GM19324 (cell line): ENCODE measurements around the gene DIP2A.
"Not testable (repeated sequence)": the region's sequence is repeated elsewhere in the genome, so short reads cannot be mapped to it uniquely, and the experiment has no call there.

Experiments used
- ATAC-seq: cut with Tn5 transposase; IDR thresholded peaks from one replicate; pipeline ENCODE4 v1.9.1; 2021; ENCODE audit warnings: mild to moderate bottlenecking, moderate library complexity; ENCODE audit not compliant: unreplicated experiment, low FRiP score

The DIP2A gene

GRCh38 chr21:46569081-46569480, 110.4 kb downstream of the DIP2A start:
- ATAC-seq, result no peak

GRCh38 chr21:46570119-46570518, 111.4 kb downstream of the DIP2A start:
- no peak for ATAC-seq

GRCh38 chr21:46570631-46571030, 111.9 kb downstream of the DIP2A start:
- no peak for ATAC-seq

- ATAC-seq, result no peak
These were observed 114.2 kb downstream of the DIP2A start for GRCh38 chr21:46572850-46573249.

- ATAC-seq, result not testable (repeated sequence)
These were observed 119.1 kb downstream of the DIP2A start for GRCh38 chr21:46577786-46578185.

- ATAC-seq, result not testable (repeated sequence)
These were observed 120.7 kb downstream of the DIP2A start for GRCh38 chr21:46579394-46579793.

- ATAC-seq, result no peak
These were observed 123.2 kb downstream of the DIP2A start for GRCh38 chr21:46581780-46582307.

- no peak for ATAC-seq
These were observed 126.7 kb downstream of the DIP2A start for GRCh38 chr21:46585191-46585953.

- ATAC-seq, result no peak
These were observed 135.6 kb downstream of the DIP2A start for GRCh38 chr21:46594276-46594675.

- no peak for ATAC-seq
These were observed 137.5 kb downstream of the DIP2A start for GRCh38 chr21:46596201-46596600.

- ATAC-seq, result no peak
These were observed 138.3 kb downstream of the DIP2A start for GRCh38 chr21:46597031-46597430.

- no peak for ATAC-seq
These were observed 139.2 kb downstream of the DIP2A start for GRCh38 chr21:46597896-46598343.

- no peak for ATAC-seq
These were observed 140.2 kb downstream of the DIP2A start for GRCh38 chr21:46598581-46599572.

- no peak for ATAC-seq
These were observed 141.6 kb downstream of the DIP2A start for GRCh38 chr21:46600305-46600704.

- no peak for ATAC-seq
These were observed 142.3 kb downstream of the DIP2A start for GRCh38 chr21:46600978-46601377.

GRCh38 chr21:46603228-46603627, 144.5 kb downstream of the DIP2A start:
- no peak for ATAC-seq

- ATAC-seq, result no peak
These were observed 145.8 kb downstream of the DIP2A start for GRCh38 chr21:46604329-46604974.

- ATAC-seq, result no peak
These were observed 146.5 kb downstream of the DIP2A start, which contains the start of gene S100B for GRCh38 chr21:46604975-46605766. TSS of gene S100B (minus strand) at chr21:46605082. CDS start at chr21:46602415, 2,667 bp downstream.

- ATAC-seq, result no peak
These were observed 147.2 kb downstream of the DIP2A start for GRCh38 chr21:46605767-46606426.
